Thyroid gland (tissue), 4 donors: Measurements from ENCODE around the gene TOM1L1.

Experiments used
- POLR2A ChIP-seq, 2 donors: fragments of 450-650 bp; IDR thresholded peaks; one replicate each; pipeline ENCODE4 v1.6.1; 2017; ENCODE audit warnings: antibody characterized with exemption in 2 of 2, mild to moderate bottlenecking in 2 of 2, moderate library complexity in 1 of 2
- TF ChIP-seq, protein P1 (sequence below), 6 experiments: fragments of 200-600 bp in 3 of 6; fragments of 450-650 bp in 3 of 6; sonication (generic) in 3 of 6; IDR thresholded peaks; one replicate each; pipeline ENCODE4 v1.5.1; 2016 to 2019; ENCODE audit warnings: antibody characterized with exemption in 6 of 6, mild to moderate bottlenecking in 2 of 6, inconsistent platforms in 1 of 6, moderate library complexity in 1 of 6

DNA sequence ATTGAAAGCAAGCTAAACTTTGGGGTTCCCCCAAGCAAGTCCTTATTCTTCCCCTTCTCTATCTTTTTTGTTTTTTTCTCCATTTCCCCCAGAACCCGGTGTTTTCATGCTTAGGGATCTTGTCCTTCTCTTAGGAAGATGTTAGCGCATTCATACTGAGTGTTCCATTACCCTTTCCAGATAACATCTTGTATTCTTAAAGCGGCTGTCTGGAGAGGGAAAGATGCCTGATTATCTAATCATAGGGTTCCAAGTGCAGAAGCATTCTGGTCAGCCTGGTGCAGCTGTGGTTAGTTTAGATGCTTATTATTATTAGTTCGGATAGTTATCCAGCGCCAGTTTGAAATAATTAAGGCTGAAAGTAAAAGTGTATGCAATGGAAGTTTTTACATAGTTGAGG, 2.0 kb downstream of the TOM1L1 start:
- TF ChIP-seq, protein P1, sequence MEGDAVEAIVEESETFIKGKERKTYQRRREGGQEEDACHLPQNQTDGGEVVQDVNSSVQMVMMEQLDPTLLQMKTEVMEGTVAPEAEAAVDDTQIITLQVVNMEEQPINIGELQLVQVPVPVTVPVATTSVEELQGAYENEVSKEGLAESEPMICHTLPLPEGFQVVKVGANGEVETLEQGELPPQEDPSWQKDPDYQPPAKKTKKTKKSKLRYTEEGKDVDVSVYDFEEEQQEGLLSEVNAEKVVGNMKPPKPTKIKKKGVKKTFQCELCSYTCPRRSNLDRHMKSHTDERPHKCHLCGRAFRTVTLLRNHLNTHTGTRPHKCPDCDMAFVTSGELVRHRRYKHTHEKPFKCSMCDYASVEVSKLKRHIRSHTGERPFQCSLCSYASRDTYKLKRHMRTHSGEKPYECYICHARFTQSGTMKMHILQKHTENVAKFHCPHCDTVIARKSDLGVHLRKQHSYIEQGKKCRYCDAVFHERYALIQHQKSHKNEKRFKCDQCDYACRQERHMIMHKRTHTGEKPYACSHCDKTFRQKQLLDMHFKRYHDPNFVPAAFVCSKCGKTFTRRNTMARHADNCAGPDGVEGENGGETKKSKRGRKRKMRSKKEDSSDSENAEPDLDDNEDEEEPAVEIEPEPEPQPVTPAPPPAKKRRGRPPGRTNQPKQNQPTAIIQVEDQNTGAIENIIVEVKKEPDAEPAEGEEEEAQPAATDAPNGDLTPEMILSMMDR (IDR thresholded peaks at IDR 0.05), result no peak
- TF ChIP-seq POLR2A (IDR thresholded peaks at IDR 0.05), result no peak
